Fibroblast of lung (primary cell): ENCODE data around the gene FAM50B. TPM values are rescaled to one million over a fixed set of nuclear protein-coding genes. Genes with fewer than 3 reads are reported as not detected.

ENCODE experiments used
- DNase-seq, 2 donors: peaks; one replicate each; pipeline versions ENCODE4 v3.0.0 to v3.0.0-alpha.2; 2010; ENCODE audit warnings: low read depth in 2 of 2
- H2AFZ ChIP-seq: 2 replicates; pipeline ENCODE4 v1.5.1; 2012; ENCODE audit warnings: low read length, control low read depth, inconsistent platforms
- H3K27ac ChIP-seq: 2 replicates; pipeline ENCODE4 v1.5.1; 2011; ENCODE audit warnings: low read length, control low read depth; ENCODE audit not compliant: insufficient read depth
- H3K27me3 ChIP-seq: 2 replicates; pipeline ENCODE4 v1.5.1; 2011; ENCODE audit warnings: mild to moderate bottlenecking, low read length; ENCODE audit not compliant: control insufficient read depth, insufficient read depth
- H3K36me3 ChIP-seq: 2 replicates; pipeline ENCODE4 v1.5.1; 2011; ENCODE audit warnings: low read length; ENCODE audit not compliant: control insufficient read depth, insufficient read depth
- H3K4me1 ChIP-seq: 2 replicates; pipeline ENCODE4 v1.5.1; 2011; ENCODE audit warnings: low read length; ENCODE audit not compliant: control insufficient read depth, insufficient read depth; ENCODE audit errors: extremely low read depth
- H3K4me2 ChIP-seq: 2 replicates; pipeline ENCODE4 v1.5.1; 2011; ENCODE audit warnings: low read length, control low read depth; ENCODE audit not compliant: insufficient read depth; ENCODE audit errors: extremely low read depth
- H3K4me3 ChIP-seq, 4 experiments: fragments of 200-600 bp in 1 of 4; sonication (generic) in 1 of 4; replicated peaks in 1 of 4; 2 replicates each; pipeline ENCODE4 v1.5.1; 2011 to 2016; ENCODE audit warnings: low read length in 4 of 4, low read depth in 3 of 4, mild to moderate bottlenecking in 3 of 4, control low read depth in 2 of 4, inconsistent platforms in 1 of 4, mixed read lengths in 1 of 4; ENCODE audit not compliant: insufficient read depth in 1 of 4; ENCODE audit errors: control extremely low read depth in 1 of 4
- H3K79me2 ChIP-seq: 2 replicates; pipeline ENCODE4 v1.5.1; 2012; ENCODE audit warnings: mild to moderate bottlenecking, low read length, inconsistent platforms; ENCODE audit not compliant: control insufficient read depth, insufficient read depth
- H3K9ac ChIP-seq: 2 replicates; pipeline ENCODE4 v1.5.1; 2011; ENCODE audit warnings: mild to moderate bottlenecking, low read length, control low read depth; ENCODE audit not compliant: insufficient read depth
- H3K9me3 ChIP-seq: 2 replicates; pipeline ENCODE4 v1.5.1; 2012; ENCODE audit warnings: low read depth, low read length; ENCODE audit not compliant: control insufficient read depth, insufficient read depth
- H4K20me1 ChIP-seq: 2 replicates; pipeline ENCODE4 v1.5.1; 2011; ENCODE audit warnings: low read length; ENCODE audit not compliant: control insufficient read depth, insufficient read depth; ENCODE audit errors: extremely low read depth
- EZH2 ChIP-seq: IDR thresholded peaks from 2 replicates; pipeline ENCODE4 v1.5.1; 2012; ENCODE audit warnings: low read length, control low read depth, mild to moderate bottlenecking; ENCODE audit errors: missing control alignments
- polyA plus RNA-seq, 2 donors: library from polyadenylated mRNA; depleted of rRNA in 1 of 2; stranded (reverse) in 1 of 2; unstranded in 1 of 2; fragments of >200 nt; gene quantifications; 2 replicates each; pipeline ENCODE4 v1.2.1, GENCODE V29; 2011 to 2012; ENCODE audit warnings: missing spikeins in 1 of 2
- total RNA-seq: library from RNA; depleted of rRNA; stranded (reverse); fragments of >200 nt; gene quantifications from 2 replicates; pipeline ENCODE4 v1.2.1, GENCODE V29; 2014
- TF ChIP-seq, protein P1 (sequence below), 2 donors: IDR thresholded peaks in 1 of 2; conservative IDR thresholded peaks in 1 of 2; 1 replicate in 1 of 2; 2 replicates in 1 of 2; pipeline ENCODE4 v1.5.1; 2011 to 2012; ENCODE audit warnings: low read length in 2 of 2, control low read depth in 1 of 2, inconsistent platforms in 1 of 2, low read depth in 1 of 2, mild to moderate bottlenecking in 1 of 2

FAM50B gene
- total and polyA plus RNA-seq, 2 donors (not counting 1 experiment from before 2014, with no cell fraction given) = 4.2 to 15.7 TPM

GRCh38 chr6:3898265-3898994 lies 49.3 kb downstream of the FAM50B start:
- no peaks in the 10 kb centered on the region for H3K9me3 ChIP-seq
- TF ChIP-seq, protein P1, sequence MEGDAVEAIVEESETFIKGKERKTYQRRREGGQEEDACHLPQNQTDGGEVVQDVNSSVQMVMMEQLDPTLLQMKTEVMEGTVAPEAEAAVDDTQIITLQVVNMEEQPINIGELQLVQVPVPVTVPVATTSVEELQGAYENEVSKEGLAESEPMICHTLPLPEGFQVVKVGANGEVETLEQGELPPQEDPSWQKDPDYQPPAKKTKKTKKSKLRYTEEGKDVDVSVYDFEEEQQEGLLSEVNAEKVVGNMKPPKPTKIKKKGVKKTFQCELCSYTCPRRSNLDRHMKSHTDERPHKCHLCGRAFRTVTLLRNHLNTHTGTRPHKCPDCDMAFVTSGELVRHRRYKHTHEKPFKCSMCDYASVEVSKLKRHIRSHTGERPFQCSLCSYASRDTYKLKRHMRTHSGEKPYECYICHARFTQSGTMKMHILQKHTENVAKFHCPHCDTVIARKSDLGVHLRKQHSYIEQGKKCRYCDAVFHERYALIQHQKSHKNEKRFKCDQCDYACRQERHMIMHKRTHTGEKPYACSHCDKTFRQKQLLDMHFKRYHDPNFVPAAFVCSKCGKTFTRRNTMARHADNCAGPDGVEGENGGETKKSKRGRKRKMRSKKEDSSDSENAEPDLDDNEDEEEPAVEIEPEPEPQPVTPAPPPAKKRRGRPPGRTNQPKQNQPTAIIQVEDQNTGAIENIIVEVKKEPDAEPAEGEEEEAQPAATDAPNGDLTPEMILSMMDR (conservative IDR thresholded peaks at IDR 0.05 in 1 of 2, IDR thresholded peaks at IDR 0.05 in 1 of 2; ENCODE audit: low read depth in 1 of 2, low read length in 2 of 2) = no peak
- no peak for TF ChIP-seq EZH2
- no peak overlapping the region for H3K9ac ChIP-seq
- DNase-seq = no peak
- no peaks in the 10 kb centered on the region for H3K27me3 ChIP-seq
- H4K20me1 ChIP-seq = no peaks in the 10 kb centered on the region
- H3K36me3 ChIP-seq = no peaks in the 10 kb centered on the region
- H3K4me1 ChIP-seq = no peaks in the 10 kb centered on the region
- H3K79me2 ChIP-seq = no peaks in the 10 kb centered on the region
- H3K27ac ChIP-seq = no peak overlapping the region
- H3K4me2 ChIP-seq = no peak overlapping the region
- H3K4me3 ChIP-seq = no peak overlapping the region
- no peak overlapping the region for H2AFZ ChIP-seq

GRCh38 chr6:3899061-3899460 lies 49.9 kb downstream of the FAM50B start:
- no peak for TF ChIP-seq EZH2
- TF ChIP-seq, protein P1 (conservative IDR thresholded peaks at IDR 0.05 in 1 of 2, IDR thresholded peaks at IDR 0.05 in 1 of 2; ENCODE audit: low read depth in 1 of 2, low read length in 2 of 2) = no peak
- Histone ChIP-seq H3K4me3 (no peak overlapping the region), H3K27ac (no peak overlapping the region), H4K20me1 (no peaks in the 10 kb centered on the region), H3K27me3 (no peaks in the 10 kb centered on the region), H3K9ac (no peak overlapping the region), H3K79me2 (no peaks in the 10 kb centered on the region), H2AFZ (no peak overlapping the region), H3K36me3 (no peaks in the 10 kb centered on the region), H3K4me2 (no peak overlapping the region), H3K9me3 (no peaks in the 10 kb centered on the region), H3K4me1 (no peaks in the 10 kb centered on the region)
- no peak for DNase-seq

DNA sequence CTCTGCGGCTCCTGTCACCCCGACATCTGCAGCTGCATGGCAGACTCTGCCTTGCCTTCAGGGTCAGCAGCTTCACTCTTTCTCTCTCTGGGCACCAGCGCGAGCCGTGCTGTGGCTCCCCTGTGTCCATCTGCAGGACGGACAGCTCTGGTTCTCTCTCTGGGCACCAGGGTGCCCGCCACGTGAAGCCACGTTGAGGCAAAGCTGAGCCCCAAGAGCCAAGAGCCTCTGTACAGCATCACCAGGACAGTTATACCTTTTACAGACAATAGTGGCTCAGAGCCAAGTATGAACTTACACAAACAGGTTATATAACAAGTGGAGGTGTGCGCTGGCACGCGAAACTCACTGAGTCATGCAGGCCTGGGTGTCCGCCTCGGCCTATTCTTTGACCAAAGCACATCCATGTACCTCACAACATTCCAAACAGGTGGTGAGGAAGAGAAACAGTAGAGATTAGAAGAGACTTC lies 50.8 kb downstream of the FAM50B start:
- DNase-seq = no peak
- Histone ChIP-seq H3K9ac (no peak overlapping the region), H3K4me1 (no peaks in the 10 kb centered on the region), H4K20me1 (no peaks in the 10 kb centered on the region), H3K4me2 (no peak overlapping the region), H3K4me3 (no peak overlapping the region), H2AFZ (no peak overlapping the region), H3K27me3 (no peaks in the 10 kb centered on the region), H3K27ac (no peak overlapping the region), H3K79me2 (no peaks in the 10 kb centered on the region), H3K36me3 (no peaks in the 10 kb centered on the region), H3K9me3 (no peaks in the 10 kb centered on the region)
- TF ChIP-seq, protein P1 (conservative IDR thresholded peaks at IDR 0.05 in 1 of 2, IDR thresholded peaks at IDR 0.05 in 1 of 2; ENCODE audit: low read depth in 1 of 2, low read length in 2 of 2) = no peak
- TF ChIP-seq EZH2 = no peak

Other genes starting within 250 kb of the FAM50B start
- gene PXDC1, start 97.7 kb upstream of the FAM50B start, total RNA-seq = 33.1 and 52.7 TPM in 2 replicates
- gene PXDC1, start 97.7 kb upstream of the FAM50B start, polyA plus RNA-seq = 18.9 and 30.3 TPM in 2 replicates
- gene FAM217A, start 229.8 kb downstream of the FAM50B start, total RNA-seq = not detected in 2 replicates
- not detected in 2 replicates for gene FAM217A, start 229.8 kb downstream of the FAM50B start, polyA plus RNA-seq